HFFc6 (cell line): ENCODE results near the gene ABI2. TPM values are rescaled to one million over a fixed set of nuclear protein-coding genes. Genes with fewer than 3 reads are reported as not detected.
A peak's percentile ranks its signal among the peaks of the same experiment; 100 is the strongest.
"Not testable (repeated sequence)": the region's sequence is repeated elsewhere in the genome, so short reads cannot be mapped to it uniquely, and the experiment has no call there.

Experiments
- DNase-seq: peaks from one replicate; pipeline ENCODE4 v3.0.0-alpha.2; 2018
- H3K27ac Mint-ChIP-seq: 2 replicates; pipeline ENCODE4 v1.8.0; 2020; ENCODE audit warnings: mild to moderate bottlenecking, mixed read lengths
- H3K27me3 Mint-ChIP-seq: 2 replicates; pipeline ENCODE4 v1.8.0; 2021; ENCODE audit warnings: mild to moderate bottlenecking, moderate library complexity, mixed read lengths; ENCODE audit not compliant: insufficient read depth
- H3K36me3 Mint-ChIP-seq: 2 replicates; pipeline ENCODE4 v1.8.0; 2021; ENCODE audit warnings: low read depth, mixed read lengths
- H3K4me1 Mint-ChIP-seq: 2 replicates; pipeline ENCODE4 v1.8.0; 2020; ENCODE audit warnings: low read depth, mixed read lengths
- H3K4me3 Mint-ChIP-seq: 2 replicates; pipeline ENCODE4 v1.8.0; 2020; ENCODE audit warnings: mild to moderate bottlenecking, moderate library complexity, mixed read lengths
- H3K9me3 Mint-ChIP-seq: 2 replicates; pipeline ENCODE4 v1.8.0; 2020; ENCODE audit warnings: mild to moderate bottlenecking, mixed read lengths
- CTCF ChIP-seq: fragments of 200-600 bp; sonication (generic); IDR thresholded peaks from 2 replicates; pipeline ENCODE4 v1.5.0; 2021; ENCODE audit warnings: antibody characterized with exemption, mild to moderate bottlenecking
- total RNA-seq, 6 experiments: library from RNA; stranded (reverse); fragmentation: NEBNext Ultra II Directional; extraction: Animal tissue kit (Norgen Biotek cat#: 25700); gene quantifications; 2 replicates in 1 of 6; 3 replicates in 5 of 6; pipeline ENCODE4 v1.2.3, GENCODE V29; 2021

Gene ABI2
- total RNA-seq, 6 experiments from 2014 or later, result 69.9 to 84.1 (median 75.3) TPM

- Mint-ChIP-seq H3K4me1 (no peaks in the 10 kb centered on the region), H3K4me3 (no peak overlapping the region), H3K36me3 (peaks cover 11% of the 10 kb centered on the region), H3K27ac (no peak overlapping the region), H3K27me3 (no peaks in the 10 kb centered on the region), H3K9me3 (no peaks in the 10 kb centered on the region)
- DNase-seq, result no peak
- no peak for TF ChIP-seq CTCF
Observed at GRCh38 chr2:203301667-203302066, 26.5 kb upstream of the ABI2 start.

- not testable (repeated sequence) for H3K4me3 Mint-ChIP-seq, H3K27me3 Mint-ChIP-seq
Observed at GRCh38 chr2:203302586-203302985, 25.6 kb upstream of the ABI2 start.

GRCh38 chr2:203310688-203311436 lies 17.3 kb upstream of the ABI2 start:
- H3K4me1 Mint-ChIP-seq, result peaks cover 8% of the 10 kb centered on the region
- H3K9me3 Mint-ChIP-seq, result no peaks in the 10 kb centered on the region
- H3K4me3 Mint-ChIP-seq, result no peak overlapping the region
- peaks cover 27% of the 10 kb centered on the region for H3K36me3 Mint-ChIP-seq
- TF ChIP-seq CTCF, result no peak
- no peak for DNase-seq
- peaks cover 2% of the 10 kb centered on the region for H3K27me3 Mint-ChIP-seq
- H3K27ac Mint-ChIP-seq, result no peak overlapping the region

More at GRCh38 chr2:203302586-203302985, 25.6 kb upstream of the ABI2 start:
- H3K9me3 Mint-ChIP-seq, H3K4me1 Mint-ChIP-seq, H3K27ac Mint-ChIP-seq, DNase-seq: not testable (repeated sequence)
- peaks cover 19% of the 10 kb centered on the region for H3K36me3 Mint-ChIP-seq

- Mint-ChIP-seq H3K4me1 (peaks cover 31% of the 10 kb centered on the region), H3K27me3 (no peaks in the 10 kb centered on the region), H3K36me3 (peaks cover 15% of the 10 kb centered on the region; the same call in 1 of the 2 replicates), H3K4me3 (no peak overlapping the region), H3K27ac (no peak overlapping the region), H3K9me3 (no peaks in the 10 kb centered on the region)
- no peak for DNase-seq
- TF ChIP-seq CTCF, result no peak
Observed at GRCh38 chr2:203326356-203326755, 1.8 kb upstream of the ABI2 start.

- peak overlapping the region; percentile 88 for H3K4me3 Mint-ChIP-seq
- TF ChIP-seq CTCF, result no peak
- no peak for DNase-seq
- H3K27ac Mint-ChIP-seq, result peak overlapping the region; percentile 89
- peaks cover 31% of the 10 kb centered on the region for H3K4me1 Mint-ChIP-seq
- H3K36me3 Mint-ChIP-seq, result peaks cover 15% of the 10 kb centered on the region; the same call in 1 of the 2 replicates
- H3K27me3 Mint-ChIP-seq, result no peaks in the 10 kb centered on the region
- H3K9me3 Mint-ChIP-seq, result no peaks in the 10 kb centered on the region
Observed at GRCh38 chr2:203327582-203327900, 653 bp upstream of the ABI2 start.

GRCh38 chr2:203328760-203329540 lies 756 bp downstream of the ABI2 start:
- TF ChIP-seq CTCF, result no peak
- no peaks in the 10 kb centered on the region for H3K9me3 Mint-ChIP-seq
- H3K36me3 Mint-ChIP-seq, result peaks cover 15% of the 10 kb centered on the region; the same call in 1 of the 2 replicates
- peak overlapping the region; percentile 90 for H3K27ac Mint-ChIP-seq
- H3K4me1 Mint-ChIP-seq, result peaks cover 37% of the 10 kb centered on the region
- H3K4me3 Mint-ChIP-seq, result peak overlapping the region; percentile 95
- peak; percentile 10 for DNase-seq
- H3K27me3 Mint-ChIP-seq, result no peaks in the 10 kb centered on the region
